GM21529 (cell line): ENCODE measurements around the gene OXGR1.
"Not testable (repeated sequence)": the region's sequence is repeated elsewhere in the genome, so short reads cannot be mapped to it uniquely, and the experiment has no call there.

Experiments used
- ATAC-seq: cut with Tn5 transposase; IDR thresholded peaks from one replicate; pipeline ENCODE4 v1.9.1; 2021; ENCODE audit not compliant: unreplicated experiment

Gene OXGR1

DNA sequence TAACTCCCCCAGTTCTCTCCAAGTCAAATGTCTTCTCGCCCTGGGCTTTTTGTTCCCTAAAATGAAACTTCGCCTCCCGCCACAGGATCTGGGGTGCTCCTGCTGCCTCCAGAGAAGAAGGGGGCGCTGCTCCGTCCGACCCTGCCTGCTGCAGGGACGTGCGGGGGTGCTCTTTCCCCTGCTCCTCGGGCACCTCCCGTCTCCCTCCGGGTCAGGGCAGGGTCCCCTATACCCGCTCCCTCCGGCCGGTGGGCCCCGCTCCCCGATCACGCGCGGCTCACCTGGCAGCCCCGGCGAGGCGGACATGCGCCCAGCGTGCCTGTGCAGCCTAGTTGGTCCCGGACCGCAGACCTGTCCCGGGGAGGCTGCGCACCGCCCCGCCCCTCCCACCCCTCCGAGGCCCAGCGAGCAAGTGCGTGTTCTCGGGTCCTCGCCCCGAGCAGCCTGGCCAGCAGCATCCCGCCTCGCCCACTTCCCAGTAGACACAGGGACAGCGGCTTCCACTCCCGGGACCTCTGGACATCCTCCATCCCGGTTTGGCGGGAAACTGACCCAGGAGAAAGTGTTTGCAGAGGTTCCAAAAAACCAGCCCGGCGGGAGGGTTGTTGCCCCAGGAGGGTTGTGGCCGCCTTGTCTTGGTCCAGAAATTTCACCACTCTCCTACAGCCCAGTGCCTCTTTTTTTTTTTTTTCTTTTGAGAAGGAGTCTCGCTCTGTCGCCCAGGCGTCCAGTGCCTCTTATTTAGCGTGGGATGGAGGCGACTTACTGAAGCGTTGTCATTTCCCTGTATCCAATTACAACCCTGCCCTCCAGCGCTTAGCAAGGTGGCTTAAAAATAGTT is at the start of gene OXGR1:
TSS of gene OXGR1 (minus strand) at position 460 of the 841 bp plus-strand sequence. CDS start 6,717 bp downstream, outside the sequence.
- no peak for ATAC-seq

DNA sequence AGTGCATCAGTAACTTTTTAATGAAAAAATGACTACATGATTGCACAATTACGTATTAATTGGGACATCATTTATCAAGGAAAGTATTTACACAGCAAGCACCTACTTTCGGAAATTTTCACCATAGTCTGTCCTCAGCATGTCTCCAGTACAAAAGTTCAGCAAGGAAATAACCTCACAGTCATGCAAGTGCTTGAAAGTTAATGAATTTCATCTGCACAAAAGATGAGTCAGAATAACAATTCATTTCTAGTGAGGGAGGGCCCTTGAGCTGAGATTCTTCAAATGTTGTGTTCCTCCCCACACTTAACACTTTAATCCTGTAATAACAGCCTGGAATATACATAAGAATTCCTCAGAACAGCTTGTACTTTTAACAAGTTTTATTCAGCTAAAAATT is 49.0 kb upstream of the OXGR1 start:
- no peak for ATAC-seq

DNA sequence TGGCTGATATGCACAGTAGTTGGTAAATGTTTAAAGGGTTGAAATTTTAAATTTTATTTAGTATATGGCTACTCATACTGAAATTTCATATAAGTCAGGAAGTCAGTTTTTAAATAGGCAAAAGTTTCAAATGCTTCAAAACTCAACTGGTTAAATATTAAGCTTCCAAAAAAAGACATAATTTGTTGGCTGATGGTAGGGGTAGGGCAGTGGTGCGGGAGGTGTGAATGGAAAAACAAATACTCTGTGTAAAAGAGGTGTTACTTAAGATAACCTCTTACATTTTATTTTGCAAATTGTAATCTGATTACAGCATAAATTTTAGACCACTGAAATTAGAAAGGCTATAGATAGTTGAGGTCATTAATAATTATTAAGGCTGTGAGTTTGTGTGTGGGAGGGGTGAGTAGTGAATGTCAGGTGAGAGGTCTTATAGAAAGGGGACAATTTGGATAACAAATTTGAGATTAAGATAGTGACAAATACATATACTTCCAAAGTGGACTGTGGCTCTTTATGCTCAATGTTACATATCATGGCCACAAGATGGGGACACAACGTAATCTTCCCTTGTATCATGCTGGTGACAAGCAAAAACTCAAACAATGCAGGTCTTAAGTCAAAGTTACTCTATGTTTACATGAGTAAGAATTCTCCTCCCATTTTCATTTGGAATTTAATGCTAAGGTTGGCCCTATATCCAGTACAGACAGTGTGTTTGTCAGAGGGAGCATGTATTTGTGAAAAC is 36.6 kb upstream of the OXGR1 start:
- ATAC-seq: no peak

DNA sequence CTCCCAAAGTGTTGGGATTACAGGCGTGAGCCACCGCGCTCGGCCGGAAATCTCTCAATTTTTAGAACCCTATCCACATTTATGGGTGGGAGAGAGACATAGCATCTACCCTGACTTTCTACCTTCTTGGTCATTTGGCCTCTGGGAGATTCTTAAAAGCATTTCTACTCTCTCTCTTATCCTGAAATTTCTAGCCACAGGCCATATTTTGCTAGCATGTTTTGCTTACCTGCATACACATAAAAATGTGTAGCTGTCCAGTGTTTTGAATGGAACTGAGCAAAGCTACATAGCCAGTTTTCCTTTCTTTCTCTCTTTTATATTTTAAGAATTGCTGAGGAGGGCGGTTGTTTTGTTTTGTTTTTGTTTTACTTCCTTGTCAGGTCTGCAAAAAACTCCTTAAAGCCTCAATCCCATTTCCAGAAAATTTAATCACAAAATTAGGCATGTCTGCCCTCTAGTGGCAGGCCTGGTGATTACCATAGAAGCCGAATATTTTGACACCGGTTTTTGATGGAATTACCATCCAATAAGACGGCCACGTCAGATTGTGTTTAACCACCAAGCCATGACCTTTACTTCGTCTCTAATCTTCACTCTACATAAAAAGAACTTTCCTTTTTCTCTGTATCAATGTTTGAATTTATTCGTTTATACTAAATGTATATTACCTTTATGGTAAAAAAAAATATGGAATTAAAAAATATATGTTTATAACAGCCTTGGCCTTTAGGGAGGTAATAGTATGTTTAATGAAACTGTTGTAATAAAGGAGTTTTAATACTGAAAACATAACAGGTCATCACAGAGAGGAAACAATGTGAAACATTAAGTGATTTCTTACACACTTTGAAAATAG is 34.4 kb upstream of the OXGR1 start:
- peak; percentile 58 for ATAC-seq

DNA sequence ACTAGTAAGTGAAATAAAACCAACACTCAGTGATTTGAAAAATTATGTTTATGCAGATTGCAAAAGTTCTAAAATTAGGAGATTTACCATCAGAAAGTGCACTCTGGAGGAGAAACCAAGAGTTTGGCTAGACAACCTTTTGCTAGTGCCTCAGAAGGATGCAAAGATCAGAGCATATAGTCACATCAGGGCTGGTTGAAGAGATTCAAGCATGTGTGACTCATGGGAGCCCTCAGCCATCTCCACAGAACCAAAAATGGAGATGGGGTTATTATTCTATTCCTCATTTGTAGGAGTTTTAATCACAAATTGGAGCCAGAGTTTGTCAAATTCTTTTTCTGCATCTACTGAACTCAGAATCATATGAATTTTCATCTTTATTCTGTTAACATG is 32.9 kb upstream of the OXGR1 start:
- no peak for ATAC-seq

DNA sequence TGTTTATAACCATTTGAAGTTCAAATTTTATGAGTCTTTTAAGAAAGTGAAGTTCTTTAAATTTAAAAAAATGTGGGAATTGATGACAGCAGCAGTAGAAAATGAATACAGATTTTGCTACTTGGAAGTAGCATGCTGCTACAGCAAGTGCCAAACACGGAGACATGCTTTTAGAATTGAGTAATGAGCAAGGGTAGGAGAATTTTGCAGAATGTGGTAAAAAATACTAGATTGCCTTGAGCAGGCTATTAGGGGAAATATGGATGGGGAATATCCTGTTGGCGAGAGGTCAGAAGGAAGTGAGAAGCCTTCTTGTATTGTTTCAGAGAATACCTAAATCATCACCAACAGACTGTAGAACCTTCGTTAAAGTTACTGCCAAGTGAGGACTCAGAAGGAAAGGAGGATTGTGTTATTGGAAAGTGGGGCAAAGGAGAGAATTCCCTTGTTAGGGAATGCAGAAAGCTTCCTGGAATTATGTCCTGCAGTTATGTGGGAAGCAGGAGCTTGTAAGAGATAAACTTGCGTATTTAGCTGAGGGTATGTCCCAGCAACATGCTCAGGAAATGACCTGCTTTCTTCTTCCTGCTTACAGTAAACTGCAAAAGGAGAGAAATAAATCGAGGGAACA is 32.4 kb upstream of the OXGR1 start:
- ATAC-seq: no peak

DNA sequence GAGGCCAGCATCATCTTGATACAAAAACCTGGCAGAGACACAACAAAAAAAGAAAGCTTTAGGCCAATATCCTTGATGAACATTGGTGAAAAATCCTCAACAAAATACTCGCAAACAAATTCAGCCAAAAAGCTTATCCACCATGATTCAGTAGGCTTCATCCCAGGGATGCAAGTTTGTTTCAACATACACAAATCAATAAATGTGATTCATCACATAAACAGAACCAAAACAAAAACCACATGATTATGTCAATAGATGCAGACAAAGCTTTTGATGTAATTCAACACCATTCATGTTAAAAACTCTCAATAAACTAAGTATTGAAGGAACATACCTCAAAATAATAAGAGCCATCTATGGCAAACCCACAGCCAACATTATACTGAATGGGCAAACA is 29.5 kb upstream of the OXGR1 start:
- ATAC-seq: not testable (repeated sequence)

DNA sequence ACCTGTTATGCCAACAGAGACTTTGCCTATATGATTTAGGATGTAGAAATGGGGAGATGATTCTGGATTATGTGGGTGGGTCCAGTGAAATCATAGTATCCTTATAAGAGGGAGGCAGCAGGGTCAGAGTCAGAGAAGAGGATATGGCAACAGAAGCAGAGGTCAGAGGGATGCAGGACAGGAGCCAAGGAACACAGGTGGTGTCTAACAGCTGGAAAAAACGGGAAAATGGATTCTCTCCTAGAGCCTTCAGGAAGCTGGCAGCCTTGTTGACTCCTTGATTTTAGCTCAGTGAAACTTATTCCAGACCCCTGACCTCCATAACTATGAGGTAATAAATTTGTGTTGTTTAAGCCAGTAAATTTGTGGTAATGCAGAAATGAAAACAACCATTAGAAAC is 28.8 kb upstream of the OXGR1 start:
- ATAC-seq: no peak

DNA sequence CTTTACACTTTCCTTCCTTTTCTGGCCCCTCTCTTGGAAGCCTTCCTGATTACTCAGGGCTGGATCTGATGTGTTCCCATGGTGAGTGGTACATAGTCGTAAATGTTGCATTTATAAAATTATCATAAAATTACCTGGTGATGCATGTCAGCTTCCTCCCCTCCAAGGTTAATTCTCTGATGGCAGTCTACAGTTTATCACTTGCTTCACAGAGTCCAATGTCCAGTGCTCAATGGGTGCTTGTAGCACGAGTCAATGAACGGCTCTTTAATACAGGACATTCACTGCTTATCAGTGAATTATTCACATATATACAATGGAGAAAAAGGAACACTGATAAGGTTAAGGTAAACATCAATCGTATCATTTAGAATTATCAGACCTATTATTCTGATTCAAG is 27.0 kb upstream of the OXGR1 start:
- ATAC-seq: no peak

DNA sequence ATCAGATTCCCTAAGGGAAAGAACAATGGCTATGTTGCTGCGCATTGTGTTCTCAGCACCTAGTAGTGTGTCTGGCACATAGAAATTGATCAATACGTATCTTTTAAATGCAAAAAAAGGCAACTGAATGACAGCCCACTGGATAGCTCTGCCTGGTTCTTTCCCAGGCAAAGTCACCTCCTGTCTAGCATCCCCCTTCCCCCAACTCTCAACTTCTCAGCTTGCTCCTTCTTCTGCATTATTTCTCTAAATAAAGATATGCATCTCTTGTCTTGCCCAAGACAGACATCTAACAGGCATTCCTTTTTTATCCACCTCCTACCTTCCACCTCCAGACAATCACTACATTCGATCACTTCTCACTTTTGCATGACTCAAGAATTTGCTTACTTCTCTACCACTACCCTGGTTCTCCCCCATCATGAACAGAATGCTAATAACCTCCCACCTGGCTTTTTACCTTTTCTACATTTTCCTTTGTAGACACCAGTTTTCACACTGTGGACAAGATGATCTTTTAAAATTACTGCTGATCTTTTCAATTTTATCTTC is 26.5 kb upstream of the OXGR1 start:
- ATAC-seq: no peak

DNA sequence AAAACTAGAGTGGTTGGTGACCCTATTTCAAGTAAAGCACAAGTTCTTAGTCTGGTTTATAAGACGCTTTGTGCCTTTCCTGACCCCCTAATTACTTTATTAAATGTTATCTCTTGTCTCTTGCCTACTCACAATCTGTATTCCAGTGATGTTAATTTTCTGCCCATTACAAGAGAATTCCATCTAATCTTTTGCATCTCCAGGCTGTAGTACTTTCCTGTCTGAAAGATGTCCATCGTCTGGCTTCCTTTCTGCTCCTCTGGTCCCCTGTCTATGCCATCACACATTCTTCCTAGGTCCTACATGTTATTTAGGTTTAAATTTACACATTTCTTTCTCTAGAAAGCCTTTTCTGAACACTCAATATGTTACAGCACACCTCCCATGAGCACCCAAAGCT is 25.9 kb upstream of the OXGR1 start:
- ATAC-seq: no peak

DNA sequence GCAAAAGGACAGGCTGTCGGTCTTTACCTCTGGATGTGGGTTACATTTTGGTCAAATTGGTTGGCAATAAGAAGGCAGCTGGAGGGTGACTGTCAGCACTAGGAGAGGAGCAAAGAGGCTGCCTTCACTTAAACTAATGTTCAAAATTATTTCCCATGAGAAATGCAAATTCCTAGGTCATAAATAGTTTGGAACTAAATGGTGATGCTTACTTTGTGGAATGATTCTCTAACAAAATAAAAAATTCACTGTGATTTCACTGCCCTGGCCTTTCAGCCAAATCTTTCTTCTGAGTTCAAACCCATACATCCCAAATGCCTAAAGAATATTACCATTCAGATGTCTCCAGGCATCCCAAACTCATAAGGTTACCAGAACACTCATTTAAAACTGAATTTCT is 25.0 kb upstream of the OXGR1 start:
- no peak for ATAC-seq

DNA sequence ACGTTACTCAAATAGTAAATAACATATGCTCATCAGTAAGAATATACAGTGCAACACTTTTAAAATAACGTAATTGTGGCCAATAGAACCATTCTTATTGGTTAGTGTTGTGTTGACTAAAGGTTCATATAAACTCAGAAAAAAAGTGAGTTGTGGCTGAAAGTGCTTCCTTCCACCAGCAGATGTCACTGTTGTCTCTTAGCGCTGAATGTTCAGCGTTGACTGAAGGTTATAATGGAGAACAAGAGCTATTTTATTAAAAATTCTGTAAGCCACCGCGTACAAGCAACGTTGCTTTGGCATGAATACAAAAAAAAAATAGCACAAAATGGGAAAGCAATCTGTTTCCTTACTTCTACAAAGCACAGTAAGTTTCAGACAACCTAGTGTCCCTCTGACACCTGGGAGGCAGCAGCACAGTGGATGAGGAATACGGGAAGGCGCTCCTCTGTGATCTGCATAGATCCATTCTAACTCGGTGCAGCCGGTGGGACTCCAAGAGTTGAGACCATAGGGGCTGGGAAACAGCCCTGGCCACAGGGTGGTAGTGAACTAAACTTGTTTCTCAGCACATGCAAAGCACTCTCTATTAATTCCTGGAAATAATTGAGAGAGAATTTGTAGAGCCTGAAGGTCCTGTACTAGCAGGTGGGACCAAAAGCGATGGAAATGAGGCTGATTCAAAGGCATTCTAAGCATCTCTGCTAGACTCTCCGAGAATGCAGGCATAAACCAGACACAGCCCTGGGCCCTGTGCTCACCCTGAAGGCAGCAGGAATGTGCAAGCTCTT is 23.9 kb upstream of the OXGR1 start:
- peak; percentile 96 for ATAC-seq

DNA sequence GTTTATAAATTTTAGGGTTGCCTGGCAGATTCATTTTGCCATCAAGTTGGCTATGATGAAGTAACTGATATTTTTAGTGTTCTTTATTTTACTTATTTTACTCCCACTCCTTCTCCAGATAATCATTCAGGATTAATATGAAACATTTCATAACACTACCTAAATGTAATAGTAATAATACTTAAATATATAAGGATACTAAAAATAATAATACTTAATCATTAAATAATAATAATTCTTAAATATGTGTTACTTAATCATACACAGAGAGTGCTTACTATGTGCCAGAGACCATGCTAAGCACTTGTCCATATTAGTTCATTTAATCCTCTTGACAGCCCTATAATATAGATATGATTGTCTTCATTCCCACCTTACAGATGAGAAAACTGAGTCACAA is 23.0 kb upstream of the OXGR1 start:
- ATAC-seq: no peak

DNA sequence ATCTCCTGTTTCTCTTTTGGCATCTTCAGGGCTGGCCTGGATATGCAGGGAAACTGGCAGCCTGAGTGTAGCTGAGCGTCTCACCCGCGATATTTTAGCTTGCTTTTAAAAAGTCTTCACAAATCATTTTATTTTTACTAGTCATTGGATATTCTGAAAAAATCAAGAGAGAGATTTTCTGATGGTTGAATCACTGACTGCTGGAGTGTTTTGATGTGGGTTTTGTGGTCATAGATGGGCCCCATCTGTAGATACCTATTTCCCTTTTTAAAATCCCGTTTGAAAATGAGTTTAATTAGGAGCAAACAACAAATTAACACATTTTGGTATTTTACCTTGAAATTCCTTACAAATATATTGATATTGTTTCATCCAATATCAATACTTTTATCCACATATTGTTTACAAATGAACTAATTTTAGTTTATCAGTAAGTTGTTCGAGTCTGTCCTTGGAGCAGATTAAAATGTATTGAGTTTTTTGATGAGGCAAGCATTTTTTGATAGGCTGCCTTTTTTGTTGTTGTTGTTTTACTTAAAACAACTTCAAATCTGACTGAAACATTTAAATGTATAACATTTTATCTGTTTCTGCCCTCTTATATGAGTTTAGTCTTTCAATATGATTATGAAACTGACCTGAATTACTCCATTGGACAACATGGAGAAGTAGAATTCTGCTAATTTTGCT is 21.5 kb upstream of the OXGR1 start:
- ATAC-seq: no peak

DNA sequence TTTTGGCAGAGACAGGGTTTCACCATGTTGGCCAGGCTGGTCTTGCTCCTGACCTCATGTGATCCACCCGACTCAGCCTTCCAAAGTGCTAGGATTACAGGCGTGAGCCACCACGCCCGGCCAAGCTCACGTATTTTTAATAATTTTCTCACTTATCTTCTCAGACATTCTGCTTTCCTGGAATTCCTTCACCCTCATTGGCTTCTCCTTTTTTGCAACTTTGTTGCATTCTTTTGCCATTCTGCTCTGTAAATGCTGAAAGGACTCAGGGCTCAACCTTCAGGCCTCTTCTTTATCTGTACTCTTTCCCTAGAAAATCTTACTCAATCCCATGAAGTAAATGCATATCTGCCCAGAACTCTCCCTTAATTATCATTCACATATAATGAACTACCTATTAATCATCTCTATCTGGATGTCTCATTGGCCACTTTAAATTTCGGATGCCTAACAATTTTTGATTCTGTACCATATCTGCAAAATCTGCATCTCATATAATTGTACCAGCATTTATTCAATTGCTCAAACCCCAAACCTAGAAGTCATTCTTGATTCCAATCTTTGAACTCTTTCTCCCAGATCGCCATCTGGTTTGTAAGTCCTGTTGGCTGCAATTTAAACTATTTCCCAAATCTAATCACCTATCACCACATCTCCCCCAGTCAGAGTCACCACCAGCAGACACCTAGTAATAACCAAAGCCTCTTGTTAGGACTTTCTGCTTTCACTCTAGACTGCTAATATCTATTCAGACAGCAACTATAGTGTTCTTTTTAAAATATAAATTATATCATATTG is 18.2 kb upstream of the OXGR1 start:
- no peak for ATAC-seq

DNA sequence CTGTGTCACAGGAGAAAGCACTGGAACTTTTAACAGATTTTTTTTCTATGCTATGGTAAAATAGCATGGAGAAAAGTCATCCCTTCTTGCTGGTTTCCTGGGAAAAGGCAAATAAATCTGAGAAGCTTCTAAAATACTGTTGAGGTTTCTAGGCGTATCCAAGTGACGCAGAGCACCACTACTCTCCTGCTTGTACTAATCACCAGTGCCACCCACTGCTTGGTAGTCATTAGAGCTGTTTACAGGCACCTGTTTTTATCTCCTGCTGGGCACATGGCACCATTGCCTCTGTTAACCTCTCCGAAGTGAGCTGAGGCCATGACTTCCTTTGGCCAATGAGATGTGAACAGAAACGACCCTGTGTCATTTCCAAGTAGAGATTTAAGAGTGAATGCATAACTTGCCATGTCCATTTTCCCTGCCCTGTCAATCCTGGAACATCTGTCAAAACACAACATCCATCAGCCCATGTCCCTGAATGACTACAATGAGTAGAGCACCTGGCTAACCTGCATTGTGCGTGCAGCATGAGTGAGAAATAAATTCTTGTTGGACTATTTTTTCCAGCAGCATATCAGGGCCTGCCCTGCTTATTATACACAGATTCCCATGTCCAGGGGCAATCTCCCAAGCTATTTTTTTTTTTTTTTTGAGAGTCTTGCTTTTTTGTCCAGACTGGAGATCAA is 17.3 kb upstream of the OXGR1 start:
- ATAC-seq: no peak

DNA sequence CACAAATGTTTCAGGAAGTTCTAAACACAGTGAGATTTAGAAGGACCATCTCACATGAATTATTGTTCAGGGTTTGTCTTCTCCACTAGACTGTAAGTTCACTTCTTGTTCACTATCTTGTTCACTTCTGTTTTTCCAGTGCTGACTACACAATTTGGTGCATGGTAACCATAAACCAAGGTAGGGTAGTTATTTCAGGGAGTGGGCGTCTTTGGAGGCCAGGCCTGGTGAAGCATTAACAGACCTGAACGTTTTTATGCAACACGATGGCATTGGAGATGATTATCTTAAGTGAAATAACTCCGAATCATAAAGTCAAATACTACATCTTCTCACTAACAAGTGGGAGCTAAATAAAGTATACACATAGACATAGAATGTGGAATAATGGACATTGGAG is 14.4 kb upstream of the OXGR1 start:
- no peak for ATAC-seq
